Ishikawa (cell line): ENCODE measurements around the gene ZFP92.

ENCODE experiments used
- CEBPB ChIP-seq: IDR thresholded peaks from 2 replicates; pipeline ENCODE4 v1.6.1; 2012
- EGR1 ChIP-seq: IDR thresholded peaks from 2 replicates; pipeline ENCODE4 v1.6.1; 2012
- EP300 ChIP-seq: IDR thresholded peaks from 2 replicates; pipeline ENCODE4 v1.6.1; 2012; ENCODE audit warnings: borderline replicate concordance
- NFIC ChIP-seq: IDR thresholded peaks from 2 replicates; pipeline ENCODE4 v1.6.1; 2012
- RAD21 ChIP-seq: IDR thresholded peaks from 2 replicates; pipeline ENCODE4 v1.6.1; 2012; ENCODE audit warnings: low read depth
- REST ChIP-seq: IDR thresholded peaks from 2 replicates; pipeline ENCODE4 v1.6.1; 2012; ENCODE audit warnings: low read depth, mild to moderate bottlenecking
- TEAD4 ChIP-seq: IDR thresholded peaks from 2 replicates; pipeline ENCODE4 v1.6.1; 2012

GRCh38 chrX:153417637-153418036 lies 6.4 kb downstream of the ZFP92 start:
- TF ChIP-seq REST (no peak), RAD21 (no peak), EGR1 (no peak), EP300 (no peak), CEBPB (no peak), NFIC (no peak), TEAD4 (no peak)
